Transverse colon (tissue), 4 donors: ENCODE data around the gene CAPN12. TPM values are rescaled to one million over a fixed set of nuclear protein-coding genes. Genes with fewer than 3 reads are reported as not detected.

Source experiments
- DNase-seq: peaks from one replicate; pipeline ENCODE4 v3.0.0-alpha.2; 2019
- H3K27ac ChIP-seq, 4 donors: fragments of 200-600 bp; sonication (generic); 2 replicates each; pipeline ENCODE4 v1.5.1; 2016 to 2018; ENCODE audit warnings: inconsistent platforms in 4 of 4
- H3K27me3 ChIP-seq: fragments of 200-600 bp; sonication (generic); 2 replicates; pipeline ENCODE4 v1.5.1; 2017; ENCODE audit warnings: inconsistent platforms
- H3K36me3 ChIP-seq, 4 donors: fragments of 200-600 bp; sonication (generic); 2 replicates each; pipeline ENCODE4 v1.5.1; 2017 to 2019; ENCODE audit warnings: inconsistent platforms in 4 of 4
- H3K4me1 ChIP-seq, 4 donors: fragments of 200-600 bp; sonication (generic); 2 replicates each; pipeline ENCODE4 v1.5.1; 2017 to 2020; ENCODE audit warnings: inconsistent platforms in 4 of 4
- H3K4me3 ChIP-seq, 4 donors: fragments of 200-600 bp; sonication (generic); 1 replicate in 1 of 4; 2 replicates in 3 of 4; pipeline versions ENCODE4 v1.5.1 to v1.6.1; 2017 to 2019; ENCODE audit warnings: inconsistent platforms in 4 of 4
- H3K9me3 ChIP-seq, 2 donors: fragments of 200-600 bp; sonication (generic); 2 replicates each; pipeline ENCODE4 v1.5.1; 2017 to 2019; ENCODE audit warnings: inconsistent platforms in 2 of 2
- CTCF ChIP-seq, 5 experiments: fragments of 200-600 bp in 3 of 5; fragments of 450-650 bp in 2 of 5; sonication (generic) in 3 of 5; IDR thresholded peaks; 1 replicate in 2 of 5; 2 replicates in 3 of 5; pipeline ENCODE4 v1.5.1; 2016 to 2017; ENCODE audit warnings: antibody characterized with exemption in 5 of 5, inconsistent platforms in 3 of 5, mild to moderate bottlenecking in 2 of 5, moderate library complexity in 1 of 5
- EP300 ChIP-seq: sonication (generic); formaldehyde crosslinking; IDR thresholded peaks from one replicate; pipeline ENCODE4 v1.6.1; 2017; ENCODE audit warnings: antibody characterized with exemption, low read depth
- POLR2A ChIP-seq: fragments of 450-650 bp; IDR thresholded peaks from one replicate; pipeline ENCODE4 v1.6.1; 2016; ENCODE audit warnings: antibody characterized with exemption, mild to moderate bottlenecking, moderate library complexity
- POLR2AphosphoS5 ChIP-seq, 3 donors: sonication (generic); formaldehyde crosslinking; IDR thresholded peaks; one replicate each; pipeline ENCODE4 v1.6.1; 2016; ENCODE audit warnings: antibody characterized with exemption in 3 of 3
- WGBS, 2 donors: methylation state at CpG; one replicate each; pipeline ENCODE4 v1.1.5; 2018; ENCODE audit warnings: low coverage in 1 of 2; 5-methylcytosine and 5-hydroxymethylcytosine counted together
- in situ Hi-C, 4 donors: fragments of 200-750 bp; cut with MboI; loops; one replicate each; pipeline versions ENCODE4 v1.15.0 to v1.15.1; 2017; ENCODE audit warnings: low sequenced_read_pairs in 3 of 4, low pct_ligation_motif_present in 1 of 4, low pct_unique_long_range_greater_than_20kb in 1 of 4
- intact Hi-C: fragments of 100-400 bp; cut with DNase I; formaldehyde crosslinking; loops from one replicate; pipeline ENCODE4 v1.15.1; 2023; ENCODE audit warnings: low total_unique reads
- total RNA-seq, 4 donors: library from RNA; depleted of rRNA; stranded (reverse); fragments of >200 nt; gene quantifications; one replicate each; pipeline ENCODE4 v1.1.0, GENCODE V29; 2016

CAPN12 gene
- total RNA-seq, 4 donors from 2014 or later: 2.6 to 44.8 (median 14.4) TPM; not detected in 1

GRCh38 chr19:38690832-38691231, 53.4 kb downstream of the CAPN12 start:
- Histone ChIP-seq H3K4me3 (no peak overlapping the region), H3K4me1 (peaks cover 60 to 91% (median 77%) of the 10 kb centered on the region in 4 donors), H3K27ac (peak overlapping the region; percentile 87 to 94 (median 92)), H3K9me3 (no peaks in the 10 kb centered on the region), H3K36me3 (no peaks in the 10 kb centered on the region), H3K27me3 (no peaks in the 10 kb centered on the region)
- TF ChIP-seq POLR2A (no peak), EP300 (no peak), POLR2AphosphoS5 (IDR thresholded peaks at IDR 0.05) (no peak), CTCF (IDR thresholded peaks at IDR 0.05) (no peak)
- no peak for DNase-seq
- WGBS, 2 donors: 80 to 84% methylated on average over 3 to 7 of the region's 7 CpGs
- in situ Hi-C loops (no loop called here), intact Hi-C loops (no loop called here)

GRCh38 chr19:38690146-38690545, 54.1 kb downstream of the CAPN12 start:
- peaks cover 58 to 91% (median 77%) of the 10 kb centered on the region in 4 donors for H3K4me1 ChIP-seq
- DNase-seq: no peak
- TF ChIP-seq POLR2A: no peak
- no peak for TF ChIP-seq EP300
- no peak for TF ChIP-seq POLR2AphosphoS5 (IDR thresholded peaks at IDR 0.05)
- no peak for TF ChIP-seq CTCF (IDR thresholded peaks at IDR 0.05)
- 92% methylated on average over 11 to 14 of the region's 14 CpGs for WGBS, 2 donors
- peak overlapping the region; percentile 87 to 94 (median 92) for H3K27ac ChIP-seq
- H3K4me3 ChIP-seq: no peak overlapping the region
- in situ Hi-C loops (no loop called here), intact Hi-C loops (no loop called here)
- H3K9me3 ChIP-seq: no peaks in the 10 kb centered on the region
- no peaks in the 10 kb centered on the region for H3K36me3 ChIP-seq
- H3K27me3 ChIP-seq: no peaks in the 10 kb centered on the region

- in situ Hi-C loops (no loop called here), intact Hi-C loops (no loop called here)
- no peak for DNase-seq
- Histone ChIP-seq H3K4me1 (peaks cover 56 to 91% (median 77%) of the 10 kb centered on the region in 4 donors), H3K36me3 (no peaks in the 10 kb centered on the region), H3K27ac (peak overlapping the region; percentile 87 to 94 (median 92)), H3K27me3 (no peaks in the 10 kb centered on the region), H3K4me3 (no peak overlapping the region), H3K9me3 (no peaks in the 10 kb centered on the region)
- no peak for TF ChIP-seq CTCF (IDR thresholded peaks at IDR 0.05)
- no peak for TF ChIP-seq EP300
- no peak for TF ChIP-seq POLR2AphosphoS5 (IDR thresholded peaks at IDR 0.05)
- no peak for TF ChIP-seq POLR2A
- 92 to 96% methylated on average over 4 to 7 of the region's 7 CpGs for WGBS, 2 donors
Measured at GRCh38 chr19:38687837-38688378, 56.4 kb downstream of the CAPN12 start.

- DNase-seq: peak; percentile 37
- H3K4me3 ChIP-seq: no peak overlapping the region
- peaks cover 54 to 91% (median 75%) of the 10 kb centered on the region in 4 donors for H3K4me1 ChIP-seq
Measured at GRCh38 chr19:38686530-38686888, 57.8 kb downstream of the CAPN12 start.

More at GRCh38 chr19:38686530-38686888, 57.8 kb downstream of the CAPN12 start:
- intact Hi-C loops: no loop called here
- H3K27ac ChIP-seq: peak overlapping the region; percentile 87 to 94 (median 92)
- no peaks in the 10 kb centered on the region for H3K9me3 ChIP-seq
- H3K36me3 ChIP-seq: no peaks in the 10 kb centered on the region
- in situ Hi-C loops: no loop called here
- 68 to 80% methylated on average over 3 to 5 of the region's 5 CpGs for WGBS, 2 donors
- no peaks in the 10 kb centered on the region for H3K27me3 ChIP-seq
- TF ChIP-seq POLR2AphosphoS5 (IDR thresholded peaks at IDR 0.05) (no peak), POLR2A (no peak), CTCF (IDR thresholded peaks at IDR 0.05) (no peak), EP300 (no peak)
